AG09309 (cell line): Measurements from ENCODE around the gene NOTCH4.

Source experiments
- DNase-seq: peaks from one replicate; pipeline ENCODE4 v3.0.0-alpha.2; 2010; ENCODE audit warnings: low read depth
- H3K4me3 ChIP-seq: 2 replicates; pipeline ENCODE4 v1.5.1; 2011; ENCODE audit warnings: mild to moderate bottlenecking, low read depth, low read length, moderate library complexity; ENCODE audit not compliant: control insufficient read depth
- TF ChIP-seq, protein P1 (sequence below): IDR thresholded peaks from 2 replicates; pipeline ENCODE4 v1.5.1; 2011; ENCODE audit warnings: mild to moderate bottlenecking, low read depth, low read length, inconsistent platforms; ENCODE audit not compliant: insufficient read depth, control insufficient read depth; ENCODE audit errors: missing control alignments

The NOTCH4 gene

DNA sequence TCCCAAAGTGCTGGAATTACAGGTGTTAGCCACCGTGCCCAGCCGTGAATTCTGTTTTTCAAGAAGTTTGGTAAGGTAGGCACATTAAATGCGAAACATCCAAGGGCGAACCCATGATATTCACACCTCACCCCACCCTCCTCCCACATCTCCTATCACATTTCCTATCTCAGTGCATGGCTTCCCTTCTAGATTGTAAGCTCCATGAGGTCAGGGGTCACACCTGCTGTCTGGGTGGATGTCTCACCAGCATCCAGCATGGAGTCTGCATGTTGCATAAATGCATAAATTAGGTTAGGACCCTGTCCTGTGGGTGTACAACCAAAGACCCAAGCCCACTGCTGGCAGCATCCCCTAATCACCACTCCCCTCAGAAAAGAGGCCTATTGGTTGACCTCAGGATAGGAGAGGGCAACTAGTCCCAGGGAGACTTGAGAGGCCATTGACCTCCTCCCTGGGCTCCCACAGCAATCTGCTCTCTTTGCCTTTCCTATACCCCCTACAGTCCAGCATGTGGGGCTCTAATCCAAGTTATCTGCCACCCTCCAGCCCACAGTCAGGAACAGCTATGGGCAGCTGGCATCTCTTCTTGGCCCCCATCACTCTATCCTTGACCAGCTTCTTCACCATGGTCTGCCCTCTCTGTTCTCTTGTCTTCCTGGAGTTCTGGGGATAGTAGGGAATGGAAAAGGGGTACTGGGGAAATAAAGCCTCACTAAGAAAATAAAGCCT is 76.3 kb downstream of the NOTCH4 start:
- TF ChIP-seq, protein P1, sequence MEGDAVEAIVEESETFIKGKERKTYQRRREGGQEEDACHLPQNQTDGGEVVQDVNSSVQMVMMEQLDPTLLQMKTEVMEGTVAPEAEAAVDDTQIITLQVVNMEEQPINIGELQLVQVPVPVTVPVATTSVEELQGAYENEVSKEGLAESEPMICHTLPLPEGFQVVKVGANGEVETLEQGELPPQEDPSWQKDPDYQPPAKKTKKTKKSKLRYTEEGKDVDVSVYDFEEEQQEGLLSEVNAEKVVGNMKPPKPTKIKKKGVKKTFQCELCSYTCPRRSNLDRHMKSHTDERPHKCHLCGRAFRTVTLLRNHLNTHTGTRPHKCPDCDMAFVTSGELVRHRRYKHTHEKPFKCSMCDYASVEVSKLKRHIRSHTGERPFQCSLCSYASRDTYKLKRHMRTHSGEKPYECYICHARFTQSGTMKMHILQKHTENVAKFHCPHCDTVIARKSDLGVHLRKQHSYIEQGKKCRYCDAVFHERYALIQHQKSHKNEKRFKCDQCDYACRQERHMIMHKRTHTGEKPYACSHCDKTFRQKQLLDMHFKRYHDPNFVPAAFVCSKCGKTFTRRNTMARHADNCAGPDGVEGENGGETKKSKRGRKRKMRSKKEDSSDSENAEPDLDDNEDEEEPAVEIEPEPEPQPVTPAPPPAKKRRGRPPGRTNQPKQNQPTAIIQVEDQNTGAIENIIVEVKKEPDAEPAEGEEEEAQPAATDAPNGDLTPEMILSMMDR: no peak
- no peak overlapping the region for H3K4me3 ChIP-seq
- no peak for DNase-seq

DNA sequence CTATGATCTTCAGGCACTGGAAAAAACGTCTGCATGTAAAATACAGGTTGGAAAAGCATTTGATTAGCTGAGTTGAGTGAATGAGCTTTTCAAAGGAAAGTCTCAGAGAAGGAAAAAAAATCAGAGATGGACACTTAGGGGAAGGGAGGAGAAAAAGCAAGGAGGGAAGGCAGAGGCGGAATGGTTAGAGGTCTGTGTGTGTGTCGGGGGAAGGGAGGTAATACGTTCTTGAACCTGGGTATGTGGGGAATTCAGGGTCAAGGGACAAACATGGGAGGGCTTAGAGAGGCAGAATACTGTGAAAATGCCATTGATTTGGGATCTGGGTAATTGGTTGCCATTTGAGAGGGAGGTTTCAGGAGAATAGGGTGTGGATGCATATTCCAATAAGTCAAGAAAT is 77.2 kb downstream of the NOTCH4 start:
- no peak overlapping the region for H3K4me3 ChIP-seq
- TF ChIP-seq, protein P1: no peak
- no peak for DNase-seq

DNA sequence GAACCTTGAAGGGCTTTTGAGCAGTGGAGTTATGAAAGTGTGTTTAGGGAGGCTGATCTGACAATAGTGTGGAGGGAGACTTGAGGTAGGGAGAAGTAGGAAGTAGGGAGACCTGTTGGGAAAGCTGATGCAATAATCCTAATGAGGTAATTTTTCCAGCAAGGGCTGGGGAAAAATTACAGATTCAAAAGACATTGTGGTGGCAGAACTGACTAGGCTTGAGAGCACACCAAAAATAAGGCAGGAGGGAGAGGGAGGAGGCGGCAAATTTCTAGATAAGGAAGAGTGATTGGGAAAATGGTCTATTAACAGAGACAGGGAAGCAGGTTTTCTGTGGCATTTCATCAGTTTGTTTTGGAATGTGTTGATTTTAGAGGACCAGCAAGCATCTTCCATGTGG is 77.6 kb downstream of the NOTCH4 start:
- no peak for DNase-seq
- TF ChIP-seq, protein P1: no peak
- H3K4me3 ChIP-seq: no peak overlapping the region
